KOPT-K1 (cell line): ENCODE results near the gene RNU7-1.

Experiments used
- H3K27ac ChIP-seq: fragments of 200-600 bp; sonication (generic); 2 replicates; pipeline ENCODE4 v1.5.1; 2016; ENCODE audit warnings: antibody characterized with exemption, mild to moderate bottlenecking, low read depth, low read length; ENCODE audit not compliant: poor library complexity, severe bottlenecking
- H3K36me3 ChIP-seq: fragments of 200-600 bp; sonication (generic); 2 replicates; pipeline ENCODE4 v1.5.1; 2017; ENCODE audit warnings: antibody characterized with exemption, mild to moderate bottlenecking, low read length, moderate library complexity; ENCODE audit not compliant: insufficient read depth
- H3K9me3 ChIP-seq: fragments of 200-600 bp; sonication (generic); 2 replicates; pipeline ENCODE4 v1.5.1; 2017; ENCODE audit warnings: antibody characterized with exemption, low read length, mild to moderate bottlenecking; ENCODE audit not compliant: insufficient read depth, poor library complexity, severe bottlenecking

RNU7-1 gene

GRCh38 chr12:6961278-6961694 is 17.7 kb downstream of the RNU7-1 start:
- peaks cover 66% of the 10 kb centered on the region for H3K36me3 ChIP-seq
- peak overlapping the region; percentile 97 for H3K27ac ChIP-seq
- no peaks in the 10 kb centered on the region for H3K9me3 ChIP-seq

GRCh38 chr12:6961695-6962284 is 18.2 kb downstream of the RNU7-1 start:
- Histone ChIP-seq H3K36me3 (peaks cover 66% of the 10 kb centered on the region), H3K27ac (peak overlapping the region; percentile 97), H3K9me3 (no peaks in the 10 kb centered on the region)

GRCh38 chr12:6962285-6963015 is 18.8 kb downstream of the RNU7-1 start:
- peaks cover 66% of the 10 kb centered on the region for H3K36me3 ChIP-seq
- H3K9me3 ChIP-seq = no peaks in the 10 kb centered on the region
- H3K27ac ChIP-seq = peak overlapping the region; percentile 97

DNA sequence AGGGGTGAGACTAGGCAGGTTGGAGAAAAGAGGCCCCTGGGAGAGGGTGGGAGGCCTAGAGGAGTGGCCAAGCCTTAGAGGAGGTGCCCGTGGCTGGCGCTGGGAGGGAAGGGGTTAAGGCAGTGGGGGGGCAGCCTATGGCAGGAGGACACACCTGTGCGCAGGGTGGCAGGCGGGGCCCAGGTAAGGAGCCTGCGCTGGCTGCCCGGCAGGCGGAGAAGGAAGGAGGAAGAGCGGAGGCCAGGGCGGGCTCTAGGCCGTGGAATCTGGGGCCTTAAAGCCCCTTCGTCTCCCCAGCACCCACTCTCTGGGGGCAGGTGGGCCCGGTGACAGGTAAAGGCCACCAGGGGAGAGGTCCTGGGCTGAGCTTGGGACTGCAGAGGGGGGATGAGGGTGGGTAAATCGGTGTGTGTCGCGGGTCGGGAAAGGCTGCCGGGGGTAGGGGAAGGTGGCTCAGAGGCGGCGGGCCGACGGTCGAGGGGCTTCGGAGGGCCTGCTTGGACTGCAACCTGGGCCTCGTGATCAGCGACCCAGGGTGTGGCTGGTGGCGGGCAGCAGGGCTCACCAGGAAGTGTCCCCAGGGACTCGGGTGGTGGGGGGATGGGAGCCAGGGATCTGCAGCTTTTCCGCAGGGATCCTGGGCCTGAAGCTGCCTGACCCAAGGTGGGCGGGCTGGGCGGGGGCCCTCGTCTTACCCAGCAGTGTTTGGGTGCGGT is 19.6 kb downstream of the RNU7-1 start:
- H3K36me3 ChIP-seq = peaks cover 66% of the 10 kb centered on the region
- H3K27ac ChIP-seq = peak overlapping the region; percentile 97

DNA sequence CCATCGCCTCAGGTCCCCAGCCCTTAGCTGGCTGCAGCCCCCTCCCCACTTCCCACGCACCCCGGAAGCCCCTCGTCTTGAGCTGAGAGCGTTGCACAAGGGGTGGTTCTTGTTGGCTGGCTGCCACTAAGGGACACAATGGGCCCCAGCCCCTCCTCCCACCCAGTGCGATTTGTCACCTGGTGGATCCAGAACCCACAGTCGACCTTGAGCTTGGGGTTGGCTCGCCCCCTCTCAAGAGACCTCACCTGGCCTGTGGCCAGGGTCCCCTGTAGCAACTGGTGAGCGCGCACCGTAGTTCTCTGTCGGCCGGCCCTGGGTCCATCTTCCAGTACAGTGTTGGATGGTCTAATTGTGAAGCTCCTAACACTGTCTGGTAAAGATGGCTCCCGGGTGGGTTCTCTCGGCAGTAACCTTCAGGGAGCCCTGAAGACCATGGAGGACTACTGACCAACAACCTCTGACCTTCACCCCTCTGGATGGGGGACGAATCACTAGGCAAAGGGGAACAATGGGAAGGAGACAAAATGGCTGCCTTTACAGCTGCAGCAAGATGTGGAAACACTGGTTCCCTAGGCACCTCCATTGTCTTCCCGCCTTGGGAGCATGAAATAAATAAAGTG is 20.3 kb downstream of the RNU7-1 start:
- Histone ChIP-seq H3K36me3 (peaks cover 68% of the 10 kb centered on the region), H3K27ac (peak overlapping the region; percentile 59), H3K9me3 (no peaks in the 10 kb centered on the region)

More for the DNA sequence above, 19.6 kb downstream of the RNU7-1 start:
- no peaks in the 10 kb centered on the region for H3K9me3 ChIP-seq

GRCh38 chr12:6964605-6965025 is 21.0 kb downstream of the RNU7-1 start:
- Histone ChIP-seq H3K9me3 (no peaks in the 10 kb centered on the region), H3K27ac (peak overlapping the region; percentile 59), H3K36me3 (peaks cover 73% of the 10 kb centered on the region)

DNA sequence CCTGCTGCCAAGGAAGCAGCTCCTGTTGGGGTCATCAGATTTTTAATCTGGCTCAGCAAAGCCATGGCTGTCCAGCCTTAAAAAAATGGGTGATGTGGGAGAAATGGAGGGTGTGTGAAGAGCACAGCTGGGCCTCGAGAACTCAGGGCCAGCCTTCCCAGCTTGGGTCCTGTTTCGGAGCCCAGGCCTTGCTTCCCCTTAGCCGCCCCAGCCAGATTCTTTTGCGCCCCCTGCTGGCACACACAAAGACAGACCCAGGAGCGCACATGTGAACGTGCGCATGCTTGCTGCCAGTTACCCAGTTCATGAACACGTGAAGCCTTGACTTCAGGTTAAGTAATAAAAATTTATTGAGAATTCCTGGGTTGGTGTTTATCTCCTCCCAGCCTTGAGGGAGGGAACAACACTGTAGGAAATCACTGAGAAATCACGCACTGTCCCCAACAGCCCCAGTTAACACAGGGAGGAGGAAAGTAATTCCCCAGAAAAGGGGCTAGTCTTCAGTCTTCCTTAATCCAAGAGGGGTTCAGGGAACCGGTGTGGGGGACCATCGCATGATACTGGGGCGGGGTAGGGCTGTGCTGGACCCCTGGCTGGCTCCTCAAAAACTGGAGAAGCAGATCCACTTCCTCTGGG is 21.5 kb downstream of the RNU7-1 start:
- H3K36me3 ChIP-seq = peaks cover 71% of the 10 kb centered on the region

DNA sequence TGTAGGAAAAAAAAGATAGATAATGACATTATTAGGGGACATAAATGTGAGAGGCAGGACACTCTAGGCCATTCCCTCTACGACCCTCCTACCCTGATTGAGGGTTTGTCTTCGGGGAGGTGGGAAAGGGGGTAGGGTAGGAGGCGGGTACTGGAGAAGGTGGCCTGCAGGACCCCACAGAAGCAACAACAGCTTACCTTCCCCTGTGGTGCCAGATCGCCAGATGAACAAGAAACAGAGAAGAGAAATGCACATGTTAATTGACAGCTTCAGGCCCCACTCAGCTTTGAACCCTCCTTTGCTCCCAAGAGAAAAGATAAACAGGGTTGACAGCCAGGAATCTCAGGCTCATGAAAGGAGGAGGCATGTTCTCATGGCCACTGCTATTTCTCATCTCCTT is 22.1 kb downstream of the RNU7-1 start:
- Histone ChIP-seq H3K36me3 (peaks cover 66% of the 10 kb centered on the region), H3K27ac (peak overlapping the region; percentile 59)

More for the DNA sequence above, 21.5 kb downstream of the RNU7-1 start:
- Histone ChIP-seq H3K9me3 (no peaks in the 10 kb centered on the region), H3K27ac (peak overlapping the region; percentile 59)

GRCh38 chr12:6966351-6966750 is 22.7 kb downstream of the RNU7-1 start:
- Histone ChIP-seq H3K36me3 (peaks cover 59% of the 10 kb centered on the region), H3K27ac (no peak overlapping the region), H3K9me3 (no peaks in the 10 kb centered on the region)

More for the DNA sequence above, 22.1 kb downstream of the RNU7-1 start:
- no peaks in the 10 kb centered on the region for H3K9me3 ChIP-seq

DNA sequence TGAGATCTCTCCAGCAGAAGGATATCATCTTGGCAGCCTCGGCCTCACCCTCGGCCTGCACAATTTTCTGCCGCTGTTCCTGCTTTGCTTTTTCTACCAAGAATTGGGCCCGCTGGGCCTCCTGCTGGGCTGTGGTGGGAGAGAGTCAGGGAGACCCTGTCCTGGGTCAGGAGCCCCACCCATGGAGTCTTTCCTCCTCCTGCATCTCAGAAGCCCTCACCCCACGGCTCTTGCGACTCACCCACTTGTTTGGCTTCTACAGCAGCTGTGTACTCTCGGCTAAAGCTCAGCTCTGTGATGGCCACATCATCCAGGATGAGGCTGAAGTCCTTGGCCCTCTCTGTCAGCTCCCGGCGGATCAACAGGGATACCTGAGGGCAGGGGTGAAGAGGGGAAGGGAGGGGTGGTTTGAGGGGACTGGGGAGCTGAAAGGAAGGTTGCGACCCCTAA is 24.1 kb downstream of the RNU7-1 start:
- H3K27ac ChIP-seq = no peak overlapping the region
- peaks cover 60% of the 10 kb centered on the region for H3K36me3 ChIP-seq
- H3K9me3 ChIP-seq = no peaks in the 10 kb centered on the region

- Histone ChIP-seq H3K36me3 (peaks cover 67% of the 10 kb centered on the region), H3K9me3 (no peaks in the 10 kb centered on the region), H3K27ac (peak overlapping the region; percentile 88)
Observed at GRCh38 chr12:6968426-6968825, 24.8 kb downstream of the RNU7-1 start.

DNA sequence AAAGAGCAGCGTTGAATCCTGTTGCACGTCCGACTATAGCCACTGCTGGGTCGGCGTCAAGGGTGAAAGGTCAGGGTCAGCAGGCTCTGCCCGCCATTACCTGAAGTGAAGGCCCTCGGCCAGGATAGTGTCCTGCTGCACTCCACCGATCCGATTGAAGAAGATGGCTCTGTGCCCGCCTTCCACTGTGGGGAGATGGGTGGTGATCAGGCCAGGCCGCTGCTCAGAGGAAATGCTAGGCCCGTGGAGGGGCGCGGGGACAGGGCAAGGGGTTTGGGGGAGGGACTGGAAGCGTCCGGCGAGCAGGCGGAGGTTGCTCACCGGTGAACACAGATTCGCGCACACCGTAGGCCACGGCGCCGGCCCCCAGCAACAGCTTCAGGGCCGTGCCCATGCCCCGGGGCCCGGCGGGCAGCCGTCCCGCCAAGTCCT is 26.5 kb downstream of the RNU7-1 start:
- Histone ChIP-seq H3K9me3 (no peaks in the 10 kb centered on the region), H3K27ac (peak overlapping the region; percentile 88), H3K36me3 (peaks cover 71% of the 10 kb centered on the region)

- peaks cover 71% of the 10 kb centered on the region for H3K36me3 ChIP-seq
- no peak overlapping the region for H3K27ac ChIP-seq
- no peaks in the 10 kb centered on the region for H3K9me3 ChIP-seq
Observed at GRCh38 chr12:6974180-6974579, 30.6 kb downstream of the RNU7-1 start.

DNA sequence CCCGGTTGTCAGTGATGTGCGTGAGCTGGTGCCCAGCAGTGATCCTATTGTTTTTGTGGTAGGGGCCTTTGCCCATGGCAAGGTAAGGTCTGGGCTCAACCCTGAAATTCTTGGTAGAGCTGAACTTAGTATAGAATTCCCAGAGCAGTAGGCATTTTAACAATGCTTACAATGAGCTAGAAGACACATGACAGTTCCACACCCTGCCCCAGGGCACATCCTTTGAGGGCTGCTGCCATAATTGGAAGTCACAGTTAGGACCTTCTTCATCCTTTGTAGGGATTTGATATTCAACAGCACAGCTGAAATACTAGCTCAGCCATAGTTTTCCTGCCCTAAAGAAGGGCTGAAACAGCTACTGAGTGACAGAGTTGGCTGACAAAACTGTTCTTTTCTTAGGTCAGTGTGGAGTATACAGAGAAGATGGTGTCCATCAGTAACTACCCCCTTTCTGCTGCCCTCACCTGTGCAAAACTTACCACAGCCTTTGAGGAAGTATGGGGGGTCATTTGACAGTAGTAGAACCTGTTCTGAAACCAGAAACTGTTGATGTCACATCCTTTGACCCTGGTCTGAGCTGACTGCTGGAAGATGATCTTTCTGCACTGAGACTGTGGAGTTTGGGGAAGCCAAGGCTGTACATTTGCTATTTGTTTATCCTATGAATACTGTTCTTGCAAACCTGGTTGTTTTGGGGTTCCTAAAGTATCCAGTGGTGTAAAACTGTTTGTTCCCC is 31.8 kb downstream of the RNU7-1 start:
- Histone ChIP-seq H3K36me3 (peaks cover 82% of the 10 kb centered on the region), H3K27ac (no peak overlapping the region), H3K9me3 (no peaks in the 10 kb centered on the region)
